Keratinocyte (primary cell): Measurements from ENCODE around the gene ACOT9. TPM values are rescaled to one million over a fixed set of nuclear protein-coding genes. Genes with fewer than 3 reads are reported as not detected.

ENCODE experiments used
- DNase-seq: peaks from one replicate; pipeline ENCODE4 v3.0.0-alpha.2; 2011; ENCODE audit warnings: low read depth, missing footprints, low spot score
- FAIRE-seq: peaks from 2 replicates; lab custom pipeline; 2011; peaks lifted over from hg19 to GRCh38; lab: Jason Lieb, UNC
- H2AFZ ChIP-seq: 2 replicates; pipeline ENCODE4 v1.6.0; 2012; ENCODE audit warnings: low read length, control low read depth, inconsistent platforms; ENCODE audit not compliant: control insufficient read depth
- H3K27ac ChIP-seq: 2 replicates; pipeline ENCODE4 v1.5.1; 2011; ENCODE audit warnings: low read length; ENCODE audit not compliant: control insufficient read depth, insufficient read depth
- H3K27me3 ChIP-seq: 3 replicates; pipeline ENCODE4 v1.6.0; 2011; ENCODE audit warnings: low read length; ENCODE audit not compliant: control insufficient read depth, insufficient read depth; ENCODE audit errors: extremely low read depth
- H3K36me3 ChIP-seq, 2 experiments: 2 replicates in 1 of 2; 3 replicates in 1 of 2; pipeline ENCODE4 v1.5.1; 2011; ENCODE audit warnings: low read length in 2 of 2, mild to moderate bottlenecking in 1 of 2; ENCODE audit not compliant: control insufficient read depth in 2 of 2, insufficient read depth in 2 of 2; ENCODE audit errors: extremely low read depth in 1 of 2
- H3K4me1 ChIP-seq: 3 replicates; pipeline ENCODE4 v1.5.1; 2011; ENCODE audit warnings: low read length; ENCODE audit not compliant: control insufficient read depth, insufficient read depth; ENCODE audit errors: extremely low read depth
- H3K4me2 ChIP-seq: 3 replicates; pipeline ENCODE4 v1.6.0; 2011; ENCODE audit warnings: low read depth, low read length; ENCODE audit not compliant: control insufficient read depth, insufficient read depth; ENCODE audit errors: extremely low read depth
- H3K4me3 ChIP-seq, 3 experiments: fragments of 200-600 bp in 1 of 3; sonication (generic) in 1 of 3; 2 replicates in 2 of 3; 3 replicates in 1 of 3; pipeline ENCODE4 v1.5.1; 2011 to 2016; ENCODE audit warnings: low read length in 3 of 3, mild to moderate bottlenecking in 3 of 3, control low read depth in 2 of 3, inconsistent platforms in 1 of 3, low read depth in 1 of 3, mixed read lengths in 1 of 3, mixed run types in 1 of 3, moderate library complexity in 1 of 3; ENCODE audit not compliant: control insufficient read depth in 2 of 3, insufficient read depth in 2 of 3; ENCODE audit errors: extremely low read depth in 1 of 3
- H3K79me2 ChIP-seq: 2 replicates; pipeline ENCODE4 v1.6.0; 2012; ENCODE audit warnings: low read length; ENCODE audit not compliant: control insufficient read depth, insufficient read depth
- H3K9ac ChIP-seq: 3 replicates; pipeline ENCODE4 v1.6.0; 2011; ENCODE audit warnings: low read length; ENCODE audit not compliant: control insufficient read depth, insufficient read depth; ENCODE audit errors: extremely low read depth
- H3K9me1 ChIP-seq: 3 replicates; pipeline ENCODE4 v1.6.0; 2011; ENCODE audit warnings: low read length; ENCODE audit not compliant: control insufficient read depth, insufficient read depth; ENCODE audit errors: extremely low read depth
- H3K9me3 ChIP-seq: 2 replicates; pipeline ENCODE4 v1.5.1; 2012; ENCODE audit warnings: low read depth, low read length; ENCODE audit not compliant: control insufficient read depth
- H4K20me1 ChIP-seq: 3 replicates; pipeline ENCODE4 v1.6.0; 2011; ENCODE audit warnings: low read length; ENCODE audit not compliant: control insufficient read depth, insufficient read depth; ENCODE audit errors: extremely low read depth
- CTCF ChIP-seq, 3 experiments: IDR thresholded peaks in 1 of 3; conservative IDR thresholded peaks in 1 of 3; optimal IDR thresholded peaks in 1 of 3; 2 replicates in 2 of 3; 3 replicates in 1 of 3; pipeline versions ENCODE3 to v1.5.1; 2011; ENCODE audit warnings: low read length in 3 of 3, mild to moderate bottlenecking in 3 of 3, moderate library complexity in 2 of 3, control low read depth in 1 of 3, inconsistent platforms in 1 of 3; ENCODE audit not compliant: insufficient read depth in 2 of 3; ENCODE audit errors: extremely low read depth in 1 of 3
- EZH2 ChIP-seq: IDR thresholded peaks from one replicate; pipeline ENCODE4 v1.6.1; 2012; ENCODE audit warnings: inconsistent platforms, mild to moderate bottlenecking, low read length, moderate library complexity
- dilution Hi-C: fragments of 300-500 bp; cut with MboI; formaldehyde crosslinking; loops from one replicate; pipeline ENCODE4 v1.7.0; 2020; ENCODE audit warnings: low sequenced_read_pairs; ENCODE audit not compliant: extremely low pct_ligation_motif_present
- polyA plus RNA-seq, 5 experiments: library from polyadenylated mRNA; depleted of rRNA in 3 of 5; stranded (reverse) in 3 of 5; stranded (forward) in 1 of 5; unstranded in 1 of 5; fragments of >200 nt; gene quantifications; 1 replicate in 1 of 5; 2 replicates in 3 of 5; 3 replicates in 1 of 5; pipeline versions ENCODE4 v1.2.1 to v1.2.3, GENCODE V29; 2011 to 2012; ENCODE audit warnings: missing spikeins in 2 of 5, low read depth in 1 of 5, low replicate concordance in 1 of 5

ACOT9 gene
- polyA plus RNA-seq, 1 donor (not counting 4 experiments of a cell fraction or from before 2014, with no cell fraction given), result 91.9 TPM

- Histone ChIP-seq H3K4me2 (no peak overlapping the region), H3K27me3 (no peaks in the 10 kb centered on the region), H3K9ac (no peak overlapping the region), H3K79me2 (no peaks in the 10 kb centered on the region), H4K20me1 (peaks cover 3% of the 10 kb centered on the region), H3K27ac (no peak overlapping the region), H3K4me3 (no peak overlapping the region), H3K9me3 (no peaks in the 10 kb centered on the region), H3K9me1 (no peaks in the 10 kb centered on the region), H3K4me1 (peaks cover 6% of the 10 kb centered on the region), H3K36me3 (peaks cover 2 to 9% of the 10 kb centered on the region in 2 experiments), H2AFZ (no peak overlapping the region)
- DNase-seq (no peak), FAIRE-seq (no peak)
- dilution Hi-C loops, result no loop called here
- TF ChIP-seq EZH2 (no peak), CTCF (optimal IDR thresholded peaks at IDR 0.05 in 1 of 3, IDR thresholded peaks at IDR 0.05 in 1 of 3, conservative IDR thresholded peaks at IDR 0.05 in 1 of 3; ENCODE audit: extremely low read depth in 1 of 3, insufficient read depth in 2 of 3, low read length in 3 of 3) (no peak)
Observed at GRCh38 chrX:23789386-23790154, 46.5 kb upstream of the ACOT9 start.

- H3K9me3 ChIP-seq, result no peaks in the 10 kb centered on the region
- H3K9me1 ChIP-seq, result no peaks in the 10 kb centered on the region
- H3K4me1 ChIP-seq, result peaks cover 5% of the 10 kb centered on the region
- no peak overlapping the region for H3K4me3 ChIP-seq
- H3K27ac ChIP-seq, result no peak overlapping the region
- peaks cover 2 to 13% of the 10 kb centered on the region in 2 experiments for H3K36me3 ChIP-seq
- no peaks in the 10 kb centered on the region for H3K27me3 ChIP-seq
- no peaks in the 10 kb centered on the region for H3K79me2 ChIP-seq
- no peak overlapping the region for H3K4me2 ChIP-seq
- FAIRE-seq, result no peak
- no peak for DNase-seq
- TF ChIP-seq CTCF (optimal IDR thresholded peaks at IDR 0.05 in 1 of 3, IDR thresholded peaks at IDR 0.05 in 1 of 3, conservative IDR thresholded peaks at IDR 0.05 in 1 of 3; ENCODE audit: extremely low read depth in 1 of 3, insufficient read depth in 2 of 3, low read length in 3 of 3), result no peak
- no peak for TF ChIP-seq EZH2
- dilution Hi-C loops, result no loop called here
- H3K9ac ChIP-seq, result no peak overlapping the region
- peaks cover 3% of the 10 kb centered on the region for H4K20me1 ChIP-seq
- no peak overlapping the region for H2AFZ ChIP-seq
Observed at GRCh38 chrX:23788946-23789345, 45.9 kb upstream of the ACOT9 start.
